Stimulated activated CD4-positive, alpha-beta T cell treated with anti-CD3 and anti-CD28 coated beads, TNF-alpha, amount 100 ng/mL, for 4 hours (primary cell): ENCODE results near the gene DUOX2.
"Not testable (repeated sequence)": the region's sequence is repeated elsewhere in the genome, so short reads cannot be mapped to it uniquely, and the experiment has no call there.

Experiments used
- DNase-seq, 3 experiments: peaks; one replicate each; pipeline ENCODE4 v3.0.0-alpha.2; 2020; ENCODE audit warnings: low read depth in 3 of 3

Gene DUOX2

GRCh38 chr15:45118996-45119395, 5.0 kb upstream of the DUOX2 start:
- no peak for DNase-seq

DNA sequence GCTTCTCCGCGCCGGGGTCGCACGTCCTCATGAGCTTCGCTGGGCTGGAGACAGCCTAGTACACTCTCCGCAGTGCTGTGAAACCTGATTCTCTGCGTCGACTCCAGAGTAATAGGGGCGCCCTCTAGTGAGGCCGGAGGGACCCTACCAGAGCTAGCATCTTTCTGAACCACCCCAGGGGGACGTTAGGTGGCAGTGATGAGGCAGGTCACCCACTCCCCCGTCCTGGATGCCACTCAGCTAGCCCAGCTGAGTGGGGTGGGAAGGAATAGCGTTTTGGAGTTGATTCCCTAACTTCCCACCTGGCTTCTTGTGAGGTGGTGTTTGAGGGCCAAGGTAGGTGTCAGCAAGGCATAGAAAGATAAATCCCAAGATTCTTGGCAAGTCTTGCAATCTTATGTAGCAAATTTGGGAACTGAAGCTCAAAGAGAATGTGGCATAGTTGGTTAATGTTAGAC, 4.2 kb upstream of the DUOX2 start:
- peak; percentile 62 to 75 (median 65) for DNase-seq

DNA sequence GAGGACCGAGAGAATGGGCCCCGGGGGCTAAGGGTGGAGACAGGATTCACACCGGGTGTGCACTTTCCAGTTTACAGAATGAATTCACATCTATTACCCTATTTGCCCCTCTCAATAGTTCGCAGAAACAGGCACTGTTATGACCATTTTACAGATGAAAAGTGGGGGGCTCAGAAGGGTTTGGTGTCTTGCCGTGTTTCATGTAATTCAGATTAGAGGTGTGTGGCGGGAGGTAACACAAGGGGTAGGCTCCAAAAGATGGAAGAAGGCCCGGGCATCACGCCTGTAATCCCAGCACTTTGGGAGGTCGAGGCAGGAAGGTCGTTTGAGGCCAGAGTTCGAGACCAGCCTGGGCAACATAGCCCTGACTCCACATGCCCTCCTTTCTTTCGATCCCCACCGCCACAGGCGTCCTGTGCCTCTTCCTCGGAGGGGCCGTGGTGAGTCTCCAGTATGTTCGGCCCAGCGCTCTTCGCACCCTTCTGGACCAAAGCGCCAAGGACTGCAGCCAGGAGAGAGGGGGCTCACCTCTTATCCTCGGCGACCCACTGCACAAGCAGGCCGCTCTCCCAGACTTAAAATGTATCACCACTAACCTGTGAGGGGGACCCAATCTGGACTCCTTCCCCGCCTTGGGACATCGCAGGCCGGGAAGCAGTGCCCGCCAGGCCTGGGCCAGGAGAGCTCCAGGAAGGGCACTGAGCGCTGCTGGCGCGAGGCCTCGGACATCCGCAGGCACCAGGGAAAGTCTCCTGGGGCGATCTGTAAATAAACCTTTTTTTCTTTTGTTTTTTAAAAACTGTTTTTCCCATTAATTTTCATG, 3.5 kb upstream of the DUOX2 start:
- DNase-seq: no peak

DNA sequence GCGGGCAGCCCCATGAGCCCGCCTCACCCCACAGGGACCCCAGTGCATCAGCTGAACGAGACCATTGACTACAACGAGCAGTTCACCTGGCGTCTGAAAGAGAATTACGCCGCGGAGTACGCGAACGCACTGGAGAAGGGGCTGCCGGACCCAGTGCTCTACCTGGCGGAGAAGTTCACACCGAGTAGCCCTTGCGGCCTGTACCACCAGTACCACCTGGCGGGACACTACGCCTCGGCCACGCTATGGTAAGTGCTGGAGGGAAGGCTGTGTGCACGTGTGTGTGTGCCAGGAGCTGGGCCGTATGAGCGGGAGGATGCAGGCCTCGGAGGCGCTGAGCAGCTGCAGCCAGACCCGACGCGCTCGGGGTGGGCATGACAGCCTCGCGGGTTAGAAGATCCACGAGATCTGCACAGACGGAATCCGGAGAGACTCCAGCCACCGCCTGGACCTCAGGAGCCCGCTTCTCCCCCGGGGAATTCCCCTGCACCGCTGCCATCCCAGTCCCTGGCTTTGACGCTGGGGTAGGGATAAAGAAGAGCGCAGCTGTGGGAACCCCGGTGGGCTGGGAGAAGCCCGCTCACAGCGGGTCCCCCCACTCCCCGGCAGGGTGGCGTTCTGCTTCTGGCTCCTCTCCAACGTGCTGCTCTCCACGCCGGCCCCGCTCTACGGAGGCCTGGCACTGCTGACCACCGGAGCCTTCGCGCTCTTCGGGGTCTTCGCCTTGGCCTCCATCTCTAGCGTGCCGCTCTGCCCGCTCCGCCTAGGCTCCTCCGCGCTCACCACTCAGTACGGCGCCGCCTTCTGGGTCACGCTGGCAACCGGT, 2.7 kb upstream of the DUOX2 start:
- no peak for DNase-seq

DNA sequence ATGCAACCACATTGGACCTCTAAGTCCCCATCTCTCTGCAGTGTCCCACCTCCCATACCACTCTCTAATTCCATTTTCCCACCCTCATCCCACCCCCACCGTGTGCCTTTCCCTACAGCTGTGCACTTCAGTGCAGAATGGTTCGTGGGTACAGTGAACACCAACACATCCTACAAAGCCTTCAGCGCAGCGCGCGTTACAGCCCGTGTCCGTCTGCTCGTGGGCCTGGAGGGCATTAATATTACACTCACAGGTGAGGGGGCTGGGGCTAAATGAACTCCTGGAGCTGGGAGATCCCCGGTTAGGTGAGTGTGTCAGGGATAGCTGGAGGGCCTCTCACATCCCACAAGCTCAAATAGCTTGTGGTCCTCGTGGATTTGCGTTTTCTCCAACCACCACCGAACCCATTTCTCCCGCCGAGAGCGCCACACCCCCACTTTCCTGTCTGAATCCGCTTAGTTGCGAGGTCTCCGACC, 2.1 kb upstream of the DUOX2 start:
- DNase-seq: no peak

DNA sequence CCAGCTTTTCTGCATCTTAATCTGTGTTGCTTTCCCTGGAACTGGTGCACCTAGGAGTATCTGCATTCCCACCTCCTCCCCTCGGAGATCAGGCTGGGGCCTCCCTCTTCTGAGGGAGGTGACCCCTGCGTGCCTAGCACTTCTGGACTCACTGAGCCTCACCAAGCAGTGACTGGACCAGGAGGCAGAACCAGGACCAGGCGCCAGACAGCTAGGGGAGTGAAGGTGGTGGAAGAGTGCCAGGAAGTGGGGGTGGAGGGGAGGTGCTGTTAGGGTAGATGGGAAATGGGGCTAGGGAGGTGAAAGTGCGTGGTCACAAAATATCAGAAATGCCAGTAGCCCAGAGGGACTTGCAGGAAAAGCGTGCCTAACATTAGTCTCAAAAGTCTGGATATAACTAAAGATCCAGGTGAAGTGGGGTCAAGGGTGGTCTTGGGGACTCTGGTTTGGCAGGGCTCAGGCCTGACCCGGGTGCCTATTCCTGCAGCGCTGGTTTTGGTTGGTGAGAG, 1.4 kb upstream of the DUOX2 start:
- DNase-seq: no peak

DNA sequence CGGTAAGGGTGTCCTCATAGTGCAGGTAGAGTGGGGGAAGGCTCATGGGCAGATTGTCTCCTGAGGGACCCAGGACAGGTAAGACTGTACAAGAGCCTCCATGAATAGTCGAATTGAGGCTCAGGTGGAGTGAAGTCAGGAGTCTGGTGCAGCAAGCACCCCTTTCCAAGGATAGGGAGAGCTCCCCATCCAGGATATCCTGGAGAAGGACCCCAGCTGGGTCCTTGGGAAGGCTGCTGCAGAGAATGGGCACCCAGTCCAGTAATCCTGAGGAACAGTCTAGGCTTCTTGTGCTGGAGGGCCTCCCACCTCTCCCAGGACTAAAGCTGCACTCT, 746 bp upstream of the DUOX2 start:
- no peak for DNase-seq

DNA sequence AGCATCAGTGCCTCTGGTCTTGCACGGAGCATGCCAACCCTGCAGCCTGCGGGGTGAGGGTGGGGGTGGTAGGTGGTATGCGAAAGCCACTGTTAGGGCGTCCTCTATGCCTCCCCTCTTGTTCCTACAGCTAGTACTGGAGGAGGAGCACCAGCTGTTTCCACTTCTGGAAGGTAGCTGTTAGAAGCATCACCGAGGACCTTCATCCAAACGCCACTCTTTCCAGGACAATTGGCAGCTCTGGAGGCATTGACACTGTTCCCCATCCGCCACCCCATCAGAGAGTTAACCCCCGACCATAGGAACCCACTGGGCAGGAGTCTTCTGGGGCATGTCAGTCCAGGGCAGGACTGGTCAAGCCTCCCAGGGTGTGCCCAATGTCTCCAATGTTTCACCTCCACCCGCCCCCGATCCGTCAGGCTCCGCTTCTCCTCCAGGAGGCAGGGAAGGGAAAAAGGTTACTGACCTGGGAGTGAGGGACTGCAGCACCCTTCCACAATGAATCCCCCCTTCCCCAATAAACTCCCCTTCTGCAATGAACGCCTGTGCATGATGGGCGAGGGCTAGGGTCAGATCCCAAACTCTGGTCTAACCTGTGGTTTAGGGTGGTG, 487 bp downstream of the DUOX2 start:
- no peak for DNase-seq

GRCh38 chr15:45112591-45113379, 1.2 kb downstream of the DUOX2 start:
- no peak for DNase-seq

DNA sequence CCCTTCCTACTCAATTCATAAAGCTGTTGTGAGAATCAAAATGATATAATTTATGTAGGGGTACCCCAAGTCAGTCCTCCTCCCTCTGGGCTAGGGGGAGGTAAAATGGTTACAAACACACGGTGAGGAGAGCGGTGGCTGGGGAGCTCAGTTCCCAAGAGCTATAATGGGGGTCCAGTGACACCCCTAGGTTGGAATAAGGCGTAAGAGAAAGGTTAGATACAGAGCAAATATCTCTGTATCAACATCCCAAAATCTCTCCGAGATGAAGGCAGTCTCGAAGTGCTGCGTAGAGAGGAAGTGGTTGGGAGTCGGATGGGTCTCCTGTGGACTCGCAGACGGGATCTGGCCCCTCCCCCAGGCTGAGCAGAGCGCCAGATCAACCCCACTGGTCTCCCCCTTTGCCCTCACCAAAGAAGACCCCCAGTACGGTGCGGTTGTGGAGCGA, 1.8 kb downstream of the DUOX2 start:
- DNase-seq: no peak

- no peak for DNase-seq
Observed at GRCh38 chr15:45111390-45112142, 2.4 kb downstream of the DUOX2 start.

GRCh38 chr15:45110256-45110820, 3.6 kb downstream of the DUOX2 start:
- DNase-seq: no peak

GRCh38 chr15:45107941-45108630, 5.9 kb downstream of the DUOX2 start:
- no peak for DNase-seq

- DNase-seq: no peak
Observed at GRCh38 chr15:45106002-45106790, 7.8 kb downstream of the DUOX2 start.

GRCh38 chr15:45105586-45105985, 8.4 kb downstream of the DUOX2 start:
- no peak for DNase-seq

- not testable (repeated sequence) for DNase-seq
Observed at GRCh38 chr15:45104170-45104569, 9.8 kb downstream of the DUOX2 start.

- DNase-seq: no peak
Observed at GRCh38 chr15:45102226-45102625, 11.7 kb downstream of the DUOX2 start.

DNA sequence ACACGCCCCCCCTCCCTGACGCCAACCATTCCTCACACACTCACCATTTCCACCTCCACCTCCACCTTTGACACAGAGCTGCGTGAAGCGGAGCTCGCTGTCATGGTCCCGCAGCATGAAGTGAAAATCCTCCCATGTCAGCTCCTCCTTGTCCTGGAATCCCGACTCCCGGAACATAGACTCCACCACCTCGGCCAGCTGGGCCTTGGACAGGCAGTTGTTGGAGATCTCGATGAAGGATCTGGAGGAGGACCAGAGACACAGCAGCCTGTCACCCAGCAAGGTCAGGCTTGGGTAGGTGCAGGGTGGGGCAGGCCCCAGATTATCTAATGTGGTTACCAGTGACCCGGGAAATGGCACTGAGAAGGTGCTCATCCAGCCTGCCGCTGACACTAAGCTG, 12.2 kb downstream of the DUOX2 start:
- DNase-seq: no peak
